ENCODE data around the gene SLC5A2. TPM values are rescaled to one million over a fixed set of nuclear protein-coding genes. Genes with fewer than 3 reads are reported as not detected.
A peak's percentile ranks its signal among the peaks of the same experiment; 100 is the strongest.

The SLC5A2 gene
- total RNA-seq, 2 donors from 2014 or later = 0.85 TPM; not detected in 1

GRCh38 chr16:31474173-31474714, 8.7 kb upstream of the SLC5A2 start:
- H3K9me3 ChIP-seq = no peaks in the 10 kb centered on the region
- peaks cover 13 to 30% of the 10 kb centered on the region in 2 donors for H3K4me1 ChIP-seq (ENCODE audit: control insufficient read depth in 1 of 2, low read depth in 2 of 2)
- H3K4me3 ChIP-seq = no peak overlapping the region
- peaks cover 48% of the 10 kb centered on the region for H3K36me3 ChIP-seq
- no peak for TF ChIP-seq CTCF (IDR thresholded peaks at IDR 0.05)
- no peak for DNase-seq (ENCODE audit: low spot score)
- no peaks in the 10 kb centered on the region for H3K27me3 ChIP-seq (replicated peaks; ENCODE audit: insufficient read depth)
- no peak overlapping the region for H3K27ac ChIP-seq
- ATAC-seq (ENCODE audit: insufficient number of reproducible peaks, low FRiP score, low read depth) = no peak

GRCh38 chr16:31474773-31475738, 7.9 kb upstream of the SLC5A2 start:
- no peak for DNase-seq (ENCODE audit: low spot score)
- no peaks in the 10 kb centered on the region for H3K27me3 ChIP-seq (replicated peaks; ENCODE audit: insufficient read depth)
- TF ChIP-seq CTCF (IDR thresholded peaks at IDR 0.05) = no peak
- no peak overlapping the region for H3K4me3 ChIP-seq
- no peak overlapping the region for H3K27ac ChIP-seq
- ATAC-seq (ENCODE audit: insufficient number of reproducible peaks, low FRiP score, low read depth) = no peak
- peaks cover 48% of the 10 kb centered on the region for H3K36me3 ChIP-seq
- H3K4me1 ChIP-seq (ENCODE audit: control insufficient read depth in 1 of 2, low read depth in 2 of 2) = peaks cover 13 to 30% of the 10 kb centered on the region in 2 donors
- no peaks in the 10 kb centered on the region for H3K9me3 ChIP-seq

- no peak overlapping the region for H3K27ac ChIP-seq
- TF ChIP-seq CTCF (IDR thresholded peaks at IDR 0.05) = no peak
- H3K27me3 ChIP-seq (replicated peaks; ENCODE audit: insufficient read depth) = no peaks in the 10 kb centered on the region
- peak overlapping the region; percentile 59 for H3K4me3 ChIP-seq
- no peaks in the 10 kb centered on the region for H3K9me3 ChIP-seq
- DNase-seq (ENCODE audit: low spot score) (no peak), ATAC-seq (ENCODE audit: insufficient number of reproducible peaks, low FRiP score, low read depth) (no peak)
- peaks cover 48% of the 10 kb centered on the region for H3K36me3 ChIP-seq
- peaks cover 8 to 28% of the 10 kb centered on the region in 2 donors for H3K4me1 ChIP-seq (ENCODE audit: control insufficient read depth in 1 of 2, low read depth in 2 of 2)
These were observed 7.0 kb upstream of the SLC5A2 start for GRCh38 chr16:31475946-31476302.

- ATAC-seq (ENCODE audit: insufficient number of reproducible peaks, low FRiP score, low read depth) = no peak
- DNase-seq (ENCODE audit: low spot score) = no peak
- Histone ChIP-seq H3K9me3 (no peaks in the 10 kb centered on the region), H3K4me1 (ENCODE audit: control insufficient read depth in 1 of 2, low read depth in 2 of 2) (peaks cover 4 to 22% of the 10 kb centered on the region in 2 donors), H3K4me3 (peak overlapping the region; percentile 59), H3K27me3 (replicated peaks; ENCODE audit: insufficient read depth) (no peaks in the 10 kb centered on the region), H3K27ac (no peak overlapping the region), H3K36me3 (peaks cover 48% of the 10 kb centered on the region)
- TF ChIP-seq CTCF (IDR thresholded peaks at IDR 0.05) = no peak
These were observed 6.4 kb upstream of the SLC5A2 start for GRCh38 chr16:31476303-31477219.

All from thoracic aorta (tissue), 2 donors.